GM21786 (cell line): ENCODE measurements around the gene BHLHE41.
A peak's percentile ranks its signal among the peaks of the same experiment; 100 is the strongest.

Experiments used
- ATAC-seq: cut with Tn5 transposase; IDR thresholded peaks from one replicate; pipeline ENCODE4 v1.9.1; 2021; ENCODE audit not compliant: unreplicated experiment

The BHLHE41 gene

GRCh38 chr12:26135010-26135420, 10.2 kb upstream of the BHLHE41 start:
- no peak for ATAC-seq

GRCh38 chr12:26134540-26134939, 9.7 kb upstream of the BHLHE41 start:
- ATAC-seq = no peak

- no peak for ATAC-seq
Measured at GRCh38 chr12:26133521-26133920, 8.7 kb upstream of the BHLHE41 start.

- ATAC-seq = no peak
Measured at GRCh38 chr12:26132866-26133265, 8.0 kb upstream of the BHLHE41 start.

- no peak for ATAC-seq
Measured at GRCh38 chr12:26131936-26132335, 7.1 kb upstream of the BHLHE41 start.

- ATAC-seq = no peak
Measured at GRCh38 chr12:26130728-26131127, 5.9 kb upstream of the BHLHE41 start.

- ATAC-seq = no peak
Measured at GRCh38 chr12:26128168-26128567, 3.3 kb upstream of the BHLHE41 start.

GRCh38 chr12:26127404-26127803, 2.6 kb upstream of the BHLHE41 start:
- ATAC-seq = no peak

GRCh38 chr12:26126340-26127284, 1.8 kb upstream of the BHLHE41 start:
- ATAC-seq = peak; percentile 39

- ATAC-seq = peak; percentile 24
Measured at GRCh38 chr12:26125400-26126339, 833 bp upstream of the BHLHE41 start.

GRCh38 chr12:26123482-26123980, 1.3 kb downstream of the BHLHE41 start:
- ATAC-seq = no peak

- ATAC-seq = no peak
Measured at GRCh38 chr12:26122681-26123481, 2.0 kb downstream of the BHLHE41 start.

- no peak for ATAC-seq
Measured at GRCh38 chr12:26122061-26122680, 2.7 kb downstream of the BHLHE41 start.

GRCh38 chr12:26121323-26122060, 3.3 kb downstream of the BHLHE41 start:
- no peak for ATAC-seq

- ATAC-seq = no peak
Measured at GRCh38 chr12:26120561-26121274, 4.1 kb downstream of the BHLHE41 start.

- ATAC-seq = peak; percentile 40
Measured at GRCh38 chr12:26119391-26119989, 5.3 kb downstream of the BHLHE41 start.

- no peak for ATAC-seq
Measured at GRCh38 chr12:26118308-26118707, 6.5 kb downstream of the BHLHE41 start.
